ENCODE measurements around the gene BCCIP. TPM values are rescaled to one million over a fixed set of nuclear protein-coding genes. Genes with fewer than 3 reads are reported as not detected.
A peak's percentile ranks its signal among the peaks of the same experiment; 100 is the strongest.

Gene BCCIP
- total and polyA plus RNA-seq, 9 donors = 42.5 to 67.2 (median 61.8) TPM

DNA sequence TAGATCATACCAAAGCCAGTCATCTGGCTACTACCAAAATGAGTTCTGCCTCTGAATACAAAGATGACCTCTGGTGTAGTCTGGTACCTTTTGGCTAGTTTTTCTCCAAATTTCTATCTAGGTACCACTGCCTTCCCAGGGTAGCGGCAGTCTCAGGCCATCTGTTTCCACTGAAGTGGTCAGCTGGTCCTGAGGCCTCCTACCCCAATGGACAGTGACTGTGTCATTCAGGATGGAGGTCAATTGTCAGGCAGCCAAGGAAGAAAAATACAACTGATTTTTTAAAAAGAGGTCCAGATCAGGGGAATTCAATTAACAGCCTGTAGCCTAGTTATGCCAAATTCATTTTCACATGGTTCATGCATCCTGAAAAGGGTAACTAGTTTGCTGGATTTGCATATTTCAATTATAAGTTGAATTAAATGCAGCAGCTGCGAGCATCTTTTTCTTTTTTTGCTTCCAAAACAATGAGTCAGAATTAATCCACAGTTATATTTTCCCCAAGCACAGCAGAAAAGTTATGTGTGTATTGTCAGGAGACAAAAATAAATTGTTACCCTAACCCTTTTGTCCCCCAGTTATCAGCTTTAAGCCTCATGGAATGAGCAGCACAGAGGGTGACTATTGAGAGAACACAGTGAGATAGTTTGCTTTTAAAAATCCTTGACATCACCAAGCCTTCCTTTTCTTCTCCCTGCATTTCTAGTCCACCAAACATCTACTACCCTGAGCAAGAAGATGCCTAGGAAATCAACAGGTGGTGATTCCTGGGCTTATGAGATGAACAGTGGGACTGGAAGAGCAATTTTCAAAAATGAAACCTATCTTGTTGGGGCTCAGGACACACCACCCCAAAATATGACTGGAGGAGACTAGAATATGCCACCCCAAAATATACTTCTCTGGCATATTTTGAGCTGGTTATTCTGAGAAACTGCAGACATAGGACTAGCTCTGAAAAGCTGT lies 27.7 kb downstream of the BCCIP start:
- Histone ChIP-seq H3K9me3 (replicated peaks; ENCODE audit: control insufficient read depth, low read depth, low read length) (no peaks in the 10 kb centered on the region), H3K36me3 (ENCODE audit: control insufficient read depth, insufficient read depth, low read length) (peaks cover 35% of the 10 kb centered on the region), H3K4me1 (ENCODE audit: control insufficient read depth, insufficient read depth, low read length) (no peaks in the 10 kb centered on the region), H3K4me3 (ENCODE audit: low read length) (no peak overlapping the region), H3K27me3 (ENCODE audit: control insufficient read depth, insufficient read depth, low read length) (no peaks in the 10 kb centered on the region), H3K27ac (ENCODE audit: low read length) (no peak overlapping the region)
- no CpG with 5 or more reads among the region's 2 CpGs for WGBS (ENCODE audit: insufficient coverage)
- peak; percentile 33 for DNase-seq

DNA sequence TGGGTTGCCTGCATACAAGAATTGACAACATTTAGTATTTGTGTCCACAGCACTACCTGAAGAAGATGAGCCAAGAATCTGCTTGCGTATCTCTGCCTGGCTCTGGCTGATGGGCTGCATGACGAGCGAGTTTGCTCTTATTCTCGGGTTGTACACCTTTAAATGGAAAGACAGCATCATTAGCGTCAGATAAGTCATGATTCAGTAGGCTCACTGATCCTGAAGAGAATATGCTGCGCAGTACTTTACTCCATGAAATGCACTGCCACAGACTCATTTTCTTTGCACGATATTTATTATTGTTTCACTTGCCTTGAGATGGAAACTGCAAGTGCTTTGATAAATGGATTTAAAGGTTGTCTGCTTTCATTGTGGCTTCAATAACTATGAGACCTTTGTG lies 29.1 kb downstream of the BCCIP start:
- no peaks in the 10 kb centered on the region for H3K4me1 ChIP-seq (ENCODE audit: control insufficient read depth, insufficient read depth, low read length)
- WGBS (ENCODE audit: insufficient coverage) = 98% methylated on average over 4 of the region's 7 CpGs
- H3K9me3 ChIP-seq (replicated peaks; ENCODE audit: control insufficient read depth, low read depth, low read length) = no peaks in the 10 kb centered on the region
- DNase-seq = no peak
- H3K4me3 ChIP-seq (ENCODE audit: low read length) = no peak overlapping the region
- no peak overlapping the region for H3K27ac ChIP-seq (ENCODE audit: low read length)
- no peaks in the 10 kb centered on the region for H3K27me3 ChIP-seq (ENCODE audit: control insufficient read depth, insufficient read depth, low read length)
- peaks cover 32% of the 10 kb centered on the region for H3K36me3 ChIP-seq (ENCODE audit: control insufficient read depth, insufficient read depth, low read length)

DNA sequence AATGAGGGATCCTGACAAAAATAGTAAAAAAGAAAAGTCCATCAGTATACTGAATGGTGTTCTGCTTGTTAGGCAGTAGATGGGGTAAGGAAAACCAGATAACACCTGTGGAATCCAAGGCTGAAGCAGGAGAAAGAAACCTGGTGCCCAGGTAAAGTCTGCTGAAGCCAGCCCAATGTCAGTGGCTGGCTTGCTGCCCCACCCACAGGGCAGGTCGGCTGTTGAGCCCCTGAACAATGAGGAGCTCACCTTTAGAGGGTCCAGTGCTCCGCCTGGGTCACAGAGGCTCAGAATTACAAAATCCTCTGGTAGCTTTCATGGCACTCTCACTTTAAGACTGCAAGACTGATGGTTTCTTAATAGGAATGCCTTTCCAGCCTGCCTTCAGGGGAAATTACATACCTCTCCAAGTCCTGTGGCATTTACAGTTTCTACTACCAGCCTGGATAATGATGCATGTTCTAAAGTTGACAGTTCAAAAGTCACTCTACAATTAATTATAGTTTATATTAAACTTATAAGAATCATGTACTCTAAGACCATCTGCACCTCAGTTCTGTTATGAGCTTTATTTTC lies 33.9 kb downstream of the BCCIP start:
- no peak overlapping the region for H3K27ac ChIP-seq (ENCODE audit: low read length)
- peaks cover 8% of the 10 kb centered on the region for H3K36me3 ChIP-seq (ENCODE audit: control insufficient read depth, insufficient read depth, low read length)
- no peak overlapping the region for H3K4me3 ChIP-seq (ENCODE audit: low read length)
- 77% methylated on average over 2 of the region's 2 CpGs for WGBS (ENCODE audit: insufficient coverage)
- no peaks in the 10 kb centered on the region for H3K4me1 ChIP-seq (ENCODE audit: control insufficient read depth, insufficient read depth, low read length)
- H3K27me3 ChIP-seq (ENCODE audit: control insufficient read depth, insufficient read depth, low read length) = no peaks in the 10 kb centered on the region
- no peak for DNase-seq
- no peaks in the 10 kb centered on the region for H3K9me3 ChIP-seq (replicated peaks; ENCODE audit: control insufficient read depth, low read depth, low read length)

DNA sequence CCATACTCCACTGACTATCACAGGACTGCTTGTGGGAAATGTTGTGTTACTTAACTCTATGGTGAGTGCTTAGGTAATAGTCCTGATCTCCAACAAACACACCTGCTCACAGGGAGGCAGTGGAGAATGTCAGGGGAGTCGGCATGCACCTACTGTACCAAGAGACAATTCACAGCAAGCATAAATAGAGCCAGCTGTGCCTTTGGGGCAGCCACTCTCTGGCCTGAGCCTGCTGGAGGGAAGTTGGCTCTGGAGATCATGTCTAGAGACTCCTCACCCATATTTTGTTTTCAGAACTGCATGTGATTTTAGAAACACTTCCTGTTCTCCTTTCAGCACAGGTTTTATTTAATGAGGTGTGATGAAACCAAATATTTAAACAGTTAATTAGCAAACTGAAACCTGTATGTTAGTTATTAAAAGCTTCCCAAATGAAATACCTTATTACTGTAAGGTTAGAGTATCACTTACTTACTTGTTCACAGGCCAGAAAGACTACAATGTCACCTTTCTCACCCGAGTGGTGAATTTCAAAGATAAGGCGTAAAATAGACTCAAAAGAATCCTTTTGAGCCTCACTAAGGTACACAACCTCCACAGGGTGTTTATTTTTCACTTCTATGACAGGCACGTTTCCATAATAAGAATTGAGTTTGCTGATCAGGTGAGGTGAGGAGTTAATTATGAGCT lies 35.9 kb downstream of the BCCIP start:
- peaks cover 9% of the 10 kb centered on the region for H3K36me3 ChIP-seq (ENCODE audit: control insufficient read depth, insufficient read depth, low read length)
- DNase-seq = no peak
- no peak overlapping the region for H3K4me3 ChIP-seq (ENCODE audit: low read length)
- no peak overlapping the region for H3K27ac ChIP-seq (ENCODE audit: low read length)
- no peaks in the 10 kb centered on the region for H3K4me1 ChIP-seq (ENCODE audit: control insufficient read depth, insufficient read depth, low read length)
- WGBS (ENCODE audit: insufficient coverage) = 80% methylated on average over 1 of the region's 4 CpGs
- no peaks in the 10 kb centered on the region for H3K9me3 ChIP-seq (replicated peaks; ENCODE audit: control insufficient read depth, low read depth, low read length)
- no peaks in the 10 kb centered on the region for H3K27me3 ChIP-seq (ENCODE audit: control insufficient read depth, insufficient read depth, low read length)

DNA sequence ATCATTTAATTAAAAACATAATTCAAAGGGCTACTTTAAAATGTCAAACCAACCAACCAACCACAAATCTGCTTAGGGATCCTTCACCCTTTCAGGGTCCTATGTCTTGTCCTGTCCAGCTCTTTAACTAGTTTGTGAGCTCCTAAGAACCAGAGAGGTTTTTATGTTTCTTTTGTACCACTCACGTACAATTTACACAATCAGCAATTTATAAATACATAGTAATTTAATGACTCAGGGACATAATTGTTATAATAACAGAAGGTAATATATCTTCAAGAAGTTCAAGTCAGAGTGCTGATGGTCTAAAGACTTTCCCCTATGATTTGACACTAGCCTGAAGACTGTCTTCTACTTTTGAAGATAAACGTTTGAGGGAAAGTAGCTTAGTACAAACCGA lies 41.8 kb downstream of the BCCIP start:
- Histone ChIP-seq H3K9me3 (replicated peaks; ENCODE audit: control insufficient read depth, low read depth, low read length) (no peaks in the 10 kb centered on the region), H3K27me3 (ENCODE audit: control insufficient read depth, insufficient read depth, low read length) (no peaks in the 10 kb centered on the region), H3K4me1 (ENCODE audit: control insufficient read depth, insufficient read depth, low read length) (no peaks in the 10 kb centered on the region), H3K4me3 (ENCODE audit: low read length) (no peak overlapping the region), H3K36me3 (ENCODE audit: control insufficient read depth, insufficient read depth, low read length) (peaks cover 17% of the 10 kb centered on the region), H3K27ac (ENCODE audit: low read length) (no peak overlapping the region)
- no peak for DNase-seq
- WGBS (ENCODE audit: insufficient coverage) = 92% methylated on average over 2 of the region's 3 CpGs

DNA sequence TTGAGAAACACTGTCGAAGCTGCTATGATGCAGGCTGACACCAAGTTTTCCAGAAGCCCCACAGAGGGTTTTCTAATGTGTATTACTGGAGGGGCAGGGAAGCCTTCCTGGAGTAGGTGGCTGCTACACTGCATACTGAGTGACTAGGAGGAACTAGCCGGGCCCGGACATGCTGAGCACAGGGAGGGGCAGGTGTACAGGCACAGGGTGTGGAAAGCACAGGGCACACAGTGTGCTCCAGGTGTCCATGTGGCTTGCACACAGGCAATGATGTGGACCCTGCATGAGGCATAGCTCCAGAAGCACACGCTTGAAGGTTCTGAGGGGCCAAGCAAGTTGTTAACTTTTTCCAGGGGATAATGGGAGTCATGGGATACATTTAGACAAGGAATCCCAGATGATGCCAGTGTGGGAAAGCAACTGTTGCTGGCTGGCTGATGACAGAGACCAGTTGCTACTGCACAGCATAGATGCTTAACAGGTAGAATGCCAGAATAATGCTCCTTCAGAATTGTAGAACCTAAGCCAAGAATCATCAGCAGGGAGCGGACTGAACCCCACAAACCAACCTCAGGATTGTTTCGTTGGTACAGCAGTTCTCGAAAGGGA lies 43.2 kb downstream of the BCCIP start:
- H3K4me1 ChIP-seq (ENCODE audit: control insufficient read depth, insufficient read depth, low read length) = no peaks in the 10 kb centered on the region
- H3K36me3 ChIP-seq (ENCODE audit: control insufficient read depth, insufficient read depth, low read length) = peaks cover 17% of the 10 kb centered on the region
- no peak overlapping the region for H3K4me3 ChIP-seq (ENCODE audit: low read length)
- H3K9me3 ChIP-seq (replicated peaks; ENCODE audit: control insufficient read depth, low read depth, low read length) = no peaks in the 10 kb centered on the region
- DNase-seq = no peak
- WGBS (ENCODE audit: insufficient coverage) = 97% methylated on average over 6 of the region's 7 CpGs
- no peaks in the 10 kb centered on the region for H3K27me3 ChIP-seq (ENCODE audit: control insufficient read depth, insufficient read depth, low read length)
- H3K27ac ChIP-seq (ENCODE audit: low read length) = no peak overlapping the region

DNA sequence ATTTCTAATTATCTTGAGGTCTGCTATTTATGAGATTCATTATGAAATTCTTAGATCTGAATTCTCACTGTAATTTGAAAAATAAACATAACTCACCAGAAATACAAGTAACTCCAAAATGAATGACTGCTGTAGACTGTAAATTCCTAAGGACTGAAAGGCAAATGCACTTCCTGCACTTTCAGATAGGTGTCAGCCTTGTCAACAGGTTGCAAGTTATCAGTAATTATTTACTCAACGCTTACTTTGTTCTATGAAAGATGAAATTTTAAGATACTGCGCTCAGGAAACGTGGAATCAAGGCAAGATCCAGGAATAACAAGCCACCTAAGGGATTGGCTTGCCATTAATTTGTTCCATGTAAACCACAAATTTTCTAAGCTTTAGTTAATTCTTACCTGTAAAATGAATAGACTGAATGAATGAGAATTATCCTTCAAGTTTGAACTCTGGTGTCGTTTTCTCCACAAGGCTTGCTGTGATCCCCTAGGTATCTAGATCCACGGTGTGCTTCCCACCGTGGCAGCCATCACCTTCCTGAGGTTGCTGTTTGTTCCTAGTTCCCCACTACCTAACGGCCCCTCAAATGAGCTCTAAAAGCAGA lies 45.1 kb downstream of the BCCIP start:
- 55% methylated on average over 3 of the region's 7 CpGs for WGBS (ENCODE audit: insufficient coverage)
- Histone ChIP-seq H3K4me3 (ENCODE audit: low read length) (no peak overlapping the region), H3K27ac (ENCODE audit: low read length) (no peak overlapping the region), H3K36me3 (ENCODE audit: control insufficient read depth, insufficient read depth, low read length) (peaks cover 17% of the 10 kb centered on the region), H3K27me3 (ENCODE audit: control insufficient read depth, insufficient read depth, low read length) (no peaks in the 10 kb centered on the region), H3K4me1 (ENCODE audit: control insufficient read depth, insufficient read depth, low read length) (no peaks in the 10 kb centered on the region), H3K9me3 (replicated peaks; ENCODE audit: control insufficient read depth, low read depth, low read length) (no peaks in the 10 kb centered on the region)
- DNase-seq = peak; percentile 27

DNA sequence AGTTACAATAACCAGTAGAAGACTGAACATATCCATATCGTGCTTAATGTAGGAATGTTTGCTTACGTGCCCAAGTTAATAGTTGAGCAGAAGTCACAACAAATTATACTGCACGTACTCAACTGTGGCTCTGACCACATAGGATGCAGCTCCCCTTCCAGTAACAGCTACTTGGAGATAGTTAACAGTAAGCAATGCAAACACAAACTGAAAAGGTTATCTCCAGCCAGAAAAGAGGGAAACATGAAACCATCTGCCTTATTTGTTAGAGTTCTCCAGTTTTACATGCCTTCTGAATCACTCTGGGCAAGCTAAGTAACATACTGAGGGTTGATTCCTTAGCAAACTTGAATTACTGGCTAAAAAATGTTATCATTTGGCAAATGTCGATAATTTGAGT lies 48.0 kb downstream of the BCCIP start:
- DNase-seq = no peak
- no peak overlapping the region for H3K4me3 ChIP-seq (ENCODE audit: low read length)
- WGBS (ENCODE audit: insufficient coverage) = 80% methylated on average over 1 of the region's 4 CpGs
- H3K27ac ChIP-seq (ENCODE audit: low read length) = no peak overlapping the region
- peaks cover 9% of the 10 kb centered on the region for H3K9me3 ChIP-seq (replicated peaks; ENCODE audit: control insufficient read depth, low read depth, low read length)
- H3K4me1 ChIP-seq (ENCODE audit: control insufficient read depth, insufficient read depth, low read length) = no peaks in the 10 kb centered on the region
- H3K36me3 ChIP-seq (ENCODE audit: control insufficient read depth, insufficient read depth, low read length) = peaks cover 9% of the 10 kb centered on the region
- H3K27me3 ChIP-seq (ENCODE audit: control insufficient read depth, insufficient read depth, low read length) = no peaks in the 10 kb centered on the region

DNA sequence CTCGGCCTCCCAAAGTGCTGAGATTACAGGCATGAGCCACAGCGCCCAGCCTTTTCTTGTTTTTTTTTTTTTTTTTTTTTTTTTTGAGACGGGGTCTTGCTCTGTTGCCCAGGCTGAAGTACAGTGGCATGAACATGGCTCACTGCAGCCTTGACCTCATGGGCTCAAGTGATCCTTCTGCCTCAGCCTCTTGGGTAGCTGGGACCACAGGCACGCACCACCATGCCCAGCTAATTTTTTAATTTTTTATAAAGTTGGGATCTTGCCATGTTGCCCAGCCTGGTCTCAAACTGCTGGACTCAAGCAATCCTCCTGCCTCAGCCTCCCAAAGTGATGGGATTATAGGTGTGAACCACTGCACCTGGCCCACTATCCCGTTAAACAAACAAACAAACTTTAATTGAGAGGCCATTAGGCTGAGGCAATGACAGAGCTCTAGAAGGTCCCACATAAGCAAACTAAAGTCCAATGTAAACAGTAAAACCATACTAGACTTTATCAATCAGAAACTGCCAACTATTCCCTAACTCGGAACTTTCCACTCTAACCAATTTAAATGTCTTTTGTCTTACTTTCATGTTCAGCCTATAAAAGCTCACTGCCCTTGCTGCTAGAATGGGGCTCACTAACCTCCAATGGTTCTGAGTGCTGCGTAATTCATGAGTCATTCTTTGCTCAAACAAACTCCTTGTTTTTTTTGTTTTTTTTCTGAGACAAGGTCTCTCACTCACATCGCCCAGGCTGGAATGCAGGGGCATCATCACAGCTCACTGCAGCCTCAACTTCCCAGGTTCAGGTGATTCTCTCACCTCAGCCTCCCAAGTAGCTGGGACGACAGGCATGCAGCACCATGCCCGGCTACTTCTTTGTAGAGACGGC lies 55.9 kb downstream of the BCCIP start:
- Histone ChIP-seq H3K27me3 (ENCODE audit: control insufficient read depth, insufficient read depth, low read length) (no peaks in the 10 kb centered on the region), H3K27ac (ENCODE audit: low read length) (no peak overlapping the region), H3K36me3 (ENCODE audit: control insufficient read depth, insufficient read depth, low read length) (peaks cover 14% of the 10 kb centered on the region), H3K4me1 (ENCODE audit: control insufficient read depth, insufficient read depth, low read length) (no peaks in the 10 kb centered on the region), H3K4me3 (ENCODE audit: low read length) (no peak overlapping the region), H3K9me3 (replicated peaks; ENCODE audit: control insufficient read depth, low read depth, low read length) (peaks cover 12% of the 10 kb centered on the region)
- 88% methylated on average over 9 of the region's 11 CpGs for WGBS (ENCODE audit: insufficient coverage)
- no peak for DNase-seq
